Rectal smooth muscle tissue (tissue), 1 donor: Measurements from ENCODE around the gene HPGD.
"Not testable (repeated sequence)": the region's sequence is repeated elsewhere in the genome, so short reads cannot be mapped to it uniquely, and the experiment has no call there.

Source experiments
- H3K27ac ChIP-seq: one replicate; pipeline ENCODE4 v1.7.0; 2013; ENCODE audit warnings: low read depth, low read length, inconsistent platforms
- H3K27me3 ChIP-seq: one replicate; pipeline ENCODE4 v1.7.0; 2013; ENCODE audit warnings: low read length; ENCODE audit not compliant: control insufficient read depth, insufficient read depth
- H3K36me3 ChIP-seq: one replicate; pipeline ENCODE4 v1.7.0; 2013; ENCODE audit warnings: low read length; ENCODE audit not compliant: control insufficient read depth, insufficient read depth
- H3K4me1 ChIP-seq: one replicate; pipeline ENCODE4 v1.7.0; 2013; ENCODE audit warnings: low read length; ENCODE audit not compliant: control insufficient read depth, insufficient read depth
- H3K4me3 ChIP-seq: one replicate; pipeline ENCODE4 v1.7.0; 2013; ENCODE audit warnings: low read length
- H3K9ac ChIP-seq: one replicate; pipeline ENCODE4 v1.7.0; 2013; ENCODE audit warnings: low read length

HPGD gene

DNA sequence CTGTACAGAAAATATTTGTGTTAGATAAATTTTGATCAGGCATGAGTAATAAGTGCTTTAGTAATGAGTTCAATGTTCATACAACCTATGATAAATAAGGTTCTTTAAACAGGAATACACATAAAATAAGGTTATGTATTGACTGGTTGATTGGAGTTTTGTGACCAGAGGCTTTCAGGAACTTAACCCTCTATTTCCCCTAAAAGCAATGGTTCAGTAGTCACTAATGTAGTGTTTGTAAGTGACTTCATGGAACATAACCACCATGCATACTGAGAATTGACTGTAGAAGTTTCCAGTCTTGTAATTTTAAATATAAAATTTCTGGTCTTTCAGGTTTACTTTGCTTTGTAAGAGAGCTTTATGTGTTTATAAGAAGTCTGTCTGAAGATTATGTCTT is 28.1 kb downstream of the HPGD start:
- Histone ChIP-seq H3K9ac (no peak overlapping the region), H3K27ac (no peak overlapping the region), H3K27me3 (no peaks in the 10 kb centered on the region)

DNA sequence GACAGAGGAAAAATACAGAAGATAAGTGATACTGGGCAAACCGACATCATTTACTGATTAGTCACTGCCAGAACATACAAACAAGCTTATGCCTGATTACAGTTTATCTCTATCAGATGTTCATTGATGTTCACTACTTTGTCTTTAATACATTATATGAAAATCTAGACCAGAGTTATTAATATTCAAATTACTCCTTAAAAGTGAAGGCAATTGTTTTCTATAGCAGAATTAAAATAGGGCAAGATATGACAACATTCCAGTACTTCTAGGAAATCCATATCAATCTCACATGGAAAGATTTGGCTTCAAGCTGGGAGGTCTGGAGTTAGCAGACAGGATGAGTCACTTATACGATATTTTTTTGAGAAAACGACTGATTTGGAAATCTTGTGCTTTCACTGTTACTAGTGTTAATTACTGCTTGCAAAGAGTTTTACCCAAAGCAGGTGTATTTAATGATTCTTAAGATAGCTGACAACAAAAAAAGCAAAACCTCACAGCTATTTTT is 31.8 kb downstream of the HPGD start:
- H3K27me3 ChIP-seq = no peaks in the 10 kb centered on the region
- H3K36me3 ChIP-seq = no peaks in the 10 kb centered on the region
- H3K4me1 ChIP-seq = no peaks in the 10 kb centered on the region
- H3K4me3 ChIP-seq = no peak overlapping the region
- H3K27ac ChIP-seq = no peak overlapping the region
- no peak overlapping the region for H3K9ac ChIP-seq

More for the DNA sequence above, 28.1 kb downstream of the HPGD start:
- Histone ChIP-seq H3K4me1 (peaks cover 6% of the 10 kb centered on the region), H3K4me3 (no peak overlapping the region), H3K36me3 (no peaks in the 10 kb centered on the region)

DNA sequence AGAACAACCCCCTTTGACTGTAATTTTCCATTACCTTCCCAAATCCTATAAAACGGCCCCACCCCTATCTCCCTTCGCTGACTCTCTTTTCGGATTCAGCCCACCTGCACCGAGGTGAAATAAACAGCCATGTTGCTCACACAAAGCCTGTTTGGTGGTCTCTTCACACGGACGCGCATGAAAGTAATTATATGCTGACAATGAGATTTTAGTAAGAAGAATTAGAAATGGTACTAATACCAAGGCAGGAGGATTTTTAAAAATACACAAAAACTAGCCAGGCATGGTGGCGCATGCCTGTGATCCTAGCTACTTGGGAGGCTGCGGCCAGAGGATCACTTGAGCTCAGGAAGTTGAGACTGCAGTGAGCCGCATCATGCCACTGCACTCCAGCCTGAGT is 33.9 kb downstream of the HPGD start:
- H3K36me3 ChIP-seq = not testable (repeated sequence)

DNA sequence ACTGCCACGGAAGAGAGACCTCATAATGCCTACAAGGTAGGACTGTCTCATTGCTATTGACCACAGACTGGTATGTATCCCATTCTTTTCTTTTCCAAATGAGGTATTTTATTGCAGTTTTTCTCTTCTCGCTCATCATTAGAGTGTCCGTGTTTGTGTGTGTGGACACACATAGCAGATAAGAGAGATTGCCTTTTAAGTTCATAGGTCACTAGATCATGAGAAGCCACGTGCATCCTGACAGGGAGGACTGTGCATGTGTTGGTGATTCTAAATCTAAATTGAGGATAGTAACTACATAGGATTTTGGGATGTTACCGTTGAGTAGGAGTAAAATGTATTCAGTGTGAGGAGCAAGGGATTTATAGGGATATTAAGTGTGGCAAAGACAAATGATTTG is 37.3 kb downstream of the HPGD start:
- Histone ChIP-seq H3K27ac (no peak overlapping the region), H3K36me3 (no peaks in the 10 kb centered on the region), H3K4me1 (no peaks in the 10 kb centered on the region), H3K9ac (no peak overlapping the region), H3K4me3 (no peak overlapping the region), H3K27me3 (no peaks in the 10 kb centered on the region)

More for the DNA sequence above, 33.9 kb downstream of the HPGD start:
- H3K4me3 ChIP-seq, H3K27me3 ChIP-seq, H3K9ac ChIP-seq, H3K4me1 ChIP-seq, H3K27ac ChIP-seq: not testable (repeated sequence)

DNA sequence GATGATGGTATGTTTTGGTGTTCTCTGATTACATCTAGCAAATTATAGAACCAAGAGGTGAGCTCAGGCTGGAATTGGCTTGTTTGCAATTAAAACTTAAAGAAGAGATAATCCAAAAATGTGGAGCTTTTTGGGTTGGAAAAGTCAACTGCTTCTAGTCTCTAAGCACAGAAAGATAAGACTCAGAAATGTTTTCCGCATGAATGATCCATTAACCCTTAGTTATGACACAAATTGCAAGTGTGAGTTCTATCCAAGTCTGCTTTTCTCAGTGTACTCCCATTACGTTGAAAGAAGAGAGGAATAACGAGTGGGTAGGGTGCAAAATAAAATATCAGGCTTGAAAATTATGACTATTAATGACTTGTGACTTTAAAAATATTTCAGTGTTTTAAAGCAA is 38.5 kb downstream of the HPGD start:
- no peaks in the 10 kb centered on the region for H3K36me3 ChIP-seq
- no peaks in the 10 kb centered on the region for H3K27me3 ChIP-seq
- no peak overlapping the region for H3K4me3 ChIP-seq
- H3K27ac ChIP-seq = no peak overlapping the region
- H3K4me1 ChIP-seq = no peaks in the 10 kb centered on the region
- H3K9ac ChIP-seq = no peak overlapping the region

DNA sequence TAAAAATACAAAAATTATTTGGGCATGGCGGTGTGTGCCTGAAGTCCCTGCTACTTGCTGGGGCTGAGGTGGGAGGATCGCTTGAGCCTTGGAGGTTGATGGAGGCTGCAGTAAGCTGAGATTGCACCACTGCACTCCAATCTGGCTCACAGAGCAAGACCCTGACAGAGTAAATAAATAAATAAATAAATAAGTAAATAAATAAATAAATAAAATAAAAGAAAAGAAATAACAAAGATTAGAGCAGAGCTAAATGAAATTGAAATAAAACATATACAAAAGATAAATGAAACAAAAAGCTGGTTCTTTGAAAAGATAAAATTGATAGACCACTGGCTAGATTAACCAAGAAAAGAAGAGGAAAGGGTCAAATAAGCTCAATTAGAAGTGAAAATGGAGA is 43.1 kb downstream of the HPGD start:
- Histone ChIP-seq H3K4me3 (no peak overlapping the region), H3K27me3 (no peaks in the 10 kb centered on the region), H3K36me3 (no peaks in the 10 kb centered on the region), H3K27ac (no peak overlapping the region), H3K4me1 (no peaks in the 10 kb centered on the region), H3K9ac (no peak overlapping the region)

DNA sequence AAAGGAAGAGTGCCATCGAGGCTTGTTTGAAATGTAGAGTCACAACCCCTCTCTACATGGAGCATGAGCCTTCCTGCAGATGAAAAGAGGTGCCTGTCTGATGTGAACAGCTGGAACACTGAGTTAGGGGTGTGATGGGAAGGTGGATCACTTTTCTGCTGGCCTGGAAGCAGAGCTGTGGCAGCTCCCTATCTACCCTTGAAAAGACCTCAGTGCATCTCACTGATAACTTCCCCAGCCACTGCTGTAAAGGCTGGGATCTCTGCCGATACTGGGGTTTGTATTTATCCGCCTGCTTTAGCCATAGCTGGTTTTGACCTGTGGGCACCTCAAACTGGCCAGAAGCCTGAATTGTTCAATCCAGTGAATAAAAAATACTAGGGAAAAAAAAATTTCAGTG is 46.8 kb downstream of the HPGD start:
- Histone ChIP-seq H3K36me3 (no peaks in the 10 kb centered on the region), H3K4me1 (no peaks in the 10 kb centered on the region), H3K4me3 (no peak overlapping the region), H3K27ac (no peak overlapping the region), H3K9ac (no peak overlapping the region), H3K27me3 (no peaks in the 10 kb centered on the region)

DNA sequence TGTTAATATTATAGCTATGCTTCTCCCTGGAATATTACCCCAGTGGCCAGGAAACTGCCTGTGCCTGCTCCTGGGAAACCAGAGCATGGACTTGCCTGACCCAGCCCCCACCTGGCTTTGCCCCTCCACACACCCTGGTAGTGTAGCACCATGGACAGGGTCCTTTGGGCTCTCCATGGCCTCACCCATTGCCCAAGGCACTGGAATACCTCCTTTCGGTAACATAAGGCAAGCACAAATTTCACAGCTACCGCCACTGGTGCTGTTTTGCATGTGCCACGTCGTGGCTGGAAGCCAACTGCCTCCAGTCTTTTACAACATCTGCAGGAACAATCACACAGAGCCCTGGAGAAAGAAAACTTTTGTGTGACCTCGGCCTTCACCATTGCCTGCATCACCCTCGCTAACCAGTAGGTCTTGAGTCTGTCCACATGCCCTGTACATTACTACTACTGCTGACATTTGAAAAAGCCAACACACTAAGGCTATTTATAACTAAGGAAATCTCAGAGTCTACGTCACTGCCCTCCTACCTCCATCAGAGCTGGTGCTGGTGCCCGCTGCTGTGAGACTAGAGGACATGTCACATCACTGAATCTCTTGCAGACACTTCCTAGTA is 47.7 kb downstream of the HPGD start:
- H3K27ac ChIP-seq = no peak overlapping the region
- no peak overlapping the region for H3K4me3 ChIP-seq
- H3K4me1 ChIP-seq = no peaks in the 10 kb centered on the region
- no peak overlapping the region for H3K9ac ChIP-seq
- H3K36me3 ChIP-seq = no peaks in the 10 kb centered on the region
- H3K27me3 ChIP-seq = no peaks in the 10 kb centered on the region

DNA sequence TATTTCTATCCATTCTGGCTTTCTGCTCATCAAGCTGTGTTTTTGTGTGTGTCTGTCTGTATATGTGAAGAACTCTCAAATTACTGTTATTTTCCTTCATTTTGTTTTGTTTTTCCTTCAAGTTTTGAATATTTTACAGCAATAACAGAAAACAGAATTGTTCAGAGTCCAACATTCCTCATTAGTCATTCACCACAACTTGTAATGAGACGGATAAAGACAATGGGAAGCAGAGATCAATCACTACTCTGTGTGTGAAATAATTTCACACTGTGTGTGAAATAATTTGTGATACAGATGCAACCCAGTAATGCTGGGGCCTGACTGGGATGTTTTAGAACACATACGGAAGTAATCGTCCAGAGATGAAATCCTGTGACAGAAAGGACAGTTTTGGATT is 55.2 kb downstream of the HPGD start:
- H3K9ac ChIP-seq = no peak overlapping the region
- H3K27ac ChIP-seq = no peak overlapping the region
- H3K36me3 ChIP-seq = no peaks in the 10 kb centered on the region
- no peaks in the 10 kb centered on the region for H3K27me3 ChIP-seq
- no peak overlapping the region for H3K4me3 ChIP-seq
- no peaks in the 10 kb centered on the region for H3K4me1 ChIP-seq

DNA sequence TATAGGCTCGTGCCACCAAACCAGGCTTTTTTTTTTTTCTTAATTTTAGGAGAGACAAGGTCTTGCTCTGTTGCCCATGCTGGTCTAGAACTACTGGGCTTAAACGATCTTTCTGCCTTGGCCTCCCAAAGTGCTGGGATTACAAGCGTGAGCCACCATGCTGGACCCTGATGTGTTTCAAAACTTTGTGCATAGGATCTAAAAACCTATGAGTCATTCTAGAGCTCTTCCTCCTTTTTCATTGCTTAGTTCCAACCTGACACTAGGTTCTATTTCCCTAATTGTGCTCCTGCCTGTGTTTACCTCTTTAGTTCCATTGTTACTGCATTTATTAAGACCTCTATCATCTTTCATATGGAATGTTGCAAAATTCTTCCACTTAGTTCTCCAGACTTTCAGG is 57.3 kb downstream of the HPGD start:
- H3K36me3 ChIP-seq = no peaks in the 10 kb centered on the region
- no peaks in the 10 kb centered on the region for H3K27me3 ChIP-seq
- H3K27ac ChIP-seq = no peak overlapping the region
- H3K4me1 ChIP-seq = no peaks in the 10 kb centered on the region
- no peak overlapping the region for H3K9ac ChIP-seq
- no peak overlapping the region for H3K4me3 ChIP-seq

DNA sequence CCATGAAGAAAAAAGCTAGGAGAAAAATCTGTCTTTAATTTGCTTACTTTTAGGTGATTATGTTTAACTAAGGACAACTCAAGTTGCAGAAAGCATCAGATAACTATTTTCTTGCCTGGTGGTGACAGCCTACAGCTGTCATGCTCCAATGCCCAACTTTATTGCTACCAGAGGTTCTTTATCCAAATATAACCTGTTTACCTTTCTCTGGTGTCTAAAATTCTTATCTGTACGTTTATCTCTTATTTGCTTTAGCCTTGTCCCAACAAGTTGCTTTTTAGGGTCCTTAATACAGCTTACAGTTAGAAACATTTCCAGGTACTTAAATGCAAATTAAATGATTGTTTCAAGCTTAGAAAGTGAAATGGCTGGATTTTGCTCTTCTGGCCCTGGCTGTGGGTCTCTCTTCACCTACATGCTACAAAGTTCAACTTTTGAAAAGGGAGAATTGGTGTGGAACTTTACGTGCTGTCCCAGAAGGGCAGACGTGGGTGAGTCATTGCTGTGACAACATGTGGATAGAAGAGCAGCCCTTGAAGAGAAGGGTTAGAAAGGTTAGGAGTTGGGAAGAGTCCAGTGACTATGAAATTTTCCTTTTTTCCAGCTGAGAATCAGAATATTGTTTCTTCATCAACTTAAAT is 60.7 kb downstream of the HPGD start:
- Histone ChIP-seq H3K4me1 (peaks cover 10% of the 10 kb centered on the region), H3K9ac (no peak overlapping the region), H3K36me3 (no peaks in the 10 kb centered on the region), H3K4me3 (no peak overlapping the region), H3K27ac (no peak overlapping the region), H3K27me3 (no peaks in the 10 kb centered on the region)

DNA sequence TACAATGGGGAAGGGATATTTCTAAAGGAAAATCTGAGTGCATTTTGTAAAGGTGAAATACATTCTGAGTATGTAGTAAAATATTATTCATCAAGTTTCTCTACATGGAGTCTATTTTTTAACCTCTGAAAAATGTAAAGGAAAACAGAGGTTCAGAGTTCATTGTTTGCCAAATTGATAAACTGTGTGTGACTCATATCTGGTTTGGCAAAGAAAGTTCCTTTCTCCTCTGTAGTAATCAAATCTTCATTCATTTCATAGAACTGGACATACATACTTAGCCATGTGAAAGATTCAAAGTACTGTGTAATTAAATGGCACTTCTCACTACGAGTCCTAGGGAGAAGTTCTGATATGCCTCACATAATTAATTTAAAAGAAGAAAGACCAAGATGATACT is 61.6 kb downstream of the HPGD start:
- Histone ChIP-seq H3K9ac (no peak overlapping the region), H3K4me1 (peaks cover 16% of the 10 kb centered on the region), H3K4me3 (no peak overlapping the region), H3K36me3 (no peaks in the 10 kb centered on the region), H3K27ac (no peak overlapping the region), H3K27me3 (no peaks in the 10 kb centered on the region)

DNA sequence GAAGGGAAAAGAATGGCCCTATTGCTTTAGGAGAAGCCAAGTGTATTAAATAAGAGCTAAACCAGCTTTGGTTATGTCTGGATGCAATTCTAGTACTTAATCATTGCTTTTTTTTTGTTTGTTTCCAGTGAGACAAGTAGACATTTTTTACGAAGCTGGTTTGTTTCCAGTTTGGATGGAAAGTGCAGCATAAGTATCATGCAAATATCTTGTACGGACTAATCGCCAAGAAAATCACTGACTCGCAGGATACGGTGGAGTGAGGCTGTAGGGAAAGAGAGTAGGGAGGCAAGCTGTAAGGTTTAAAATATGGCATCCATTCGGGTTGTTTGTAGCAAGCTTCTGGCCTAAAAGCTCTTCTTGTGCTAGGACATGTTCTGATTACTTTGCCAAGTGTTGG is 64.8 kb downstream of the HPGD start:
- peak overlapping the region; percentile 78 for H3K27ac ChIP-seq
- no peaks in the 10 kb centered on the region for H3K36me3 ChIP-seq
- no peak overlapping the region for H3K4me3 ChIP-seq
- H3K9ac ChIP-seq = no peak overlapping the region
- no peaks in the 10 kb centered on the region for H3K27me3 ChIP-seq
- peaks cover 16% of the 10 kb centered on the region for H3K4me1 ChIP-seq
